Left renal cortex interstitium (tissue), 4 donors: ENCODE results near the gene AUTS2. TPM values are rescaled to one million over a fixed set of nuclear protein-coding genes. Genes with fewer than 3 reads are reported as not detected.
A peak's percentile ranks its signal among the peaks of the same experiment; 100 is the strongest.
"Not testable (repeated sequence)": the region's sequence is repeated elsewhere in the genome, so short reads cannot be mapped to it uniquely, and the experiment has no call there.

ENCODE experiments used
- DNase-seq, 4 donors: peaks; one replicate each; pipeline ENCODE4 v3.0.0-alpha.2; 2013; ENCODE audit warnings: low read depth in 4 of 4, low spot score in 2 of 4, missing footprints in 1 of 4
- polyA plus RNA-seq, 4 donors: library from polyadenylated mRNA; unstranded; fragments of 120-200 nt; gene quantifications; one replicate each; pipeline ENCODE4 v1.2.1, GENCODE V29; 2013; ENCODE audit not compliant: insufficient read length in 4 of 4

AUTS2 gene
- polyA plus RNA-seq, 4 donors, result 56.5 to 144 (median 82.8) TPM

GRCh38 chr7:70243443-70243842, 645.2 kb downstream of the AUTS2 start:
- DNase-seq, result no peak

- DNase-seq, result no peak
Measured at GRCh38 chr7:70257921-70258320, 659.6 kb downstream of the AUTS2 start.

DNA sequence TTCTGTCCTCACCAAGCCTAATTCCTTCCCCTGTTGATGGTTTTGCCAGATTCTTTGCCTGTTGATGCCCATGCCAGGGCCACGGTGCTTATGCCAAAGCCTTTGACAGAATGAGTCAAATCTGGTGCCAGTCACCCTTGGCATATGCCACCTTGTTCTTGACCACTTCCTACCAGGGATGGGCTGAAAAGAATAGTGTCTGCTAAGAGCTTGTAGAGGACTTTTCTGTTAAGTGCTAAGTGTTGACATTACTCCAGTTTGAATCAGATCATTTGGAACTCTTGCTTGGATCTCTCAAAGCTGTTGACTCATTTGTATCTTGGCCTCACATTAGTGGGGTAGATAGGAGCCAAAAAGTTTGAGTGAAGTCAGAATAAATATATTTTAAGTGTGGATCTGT, 661.2 kb downstream of the AUTS2 start:
- no peak for DNase-seq

DNA sequence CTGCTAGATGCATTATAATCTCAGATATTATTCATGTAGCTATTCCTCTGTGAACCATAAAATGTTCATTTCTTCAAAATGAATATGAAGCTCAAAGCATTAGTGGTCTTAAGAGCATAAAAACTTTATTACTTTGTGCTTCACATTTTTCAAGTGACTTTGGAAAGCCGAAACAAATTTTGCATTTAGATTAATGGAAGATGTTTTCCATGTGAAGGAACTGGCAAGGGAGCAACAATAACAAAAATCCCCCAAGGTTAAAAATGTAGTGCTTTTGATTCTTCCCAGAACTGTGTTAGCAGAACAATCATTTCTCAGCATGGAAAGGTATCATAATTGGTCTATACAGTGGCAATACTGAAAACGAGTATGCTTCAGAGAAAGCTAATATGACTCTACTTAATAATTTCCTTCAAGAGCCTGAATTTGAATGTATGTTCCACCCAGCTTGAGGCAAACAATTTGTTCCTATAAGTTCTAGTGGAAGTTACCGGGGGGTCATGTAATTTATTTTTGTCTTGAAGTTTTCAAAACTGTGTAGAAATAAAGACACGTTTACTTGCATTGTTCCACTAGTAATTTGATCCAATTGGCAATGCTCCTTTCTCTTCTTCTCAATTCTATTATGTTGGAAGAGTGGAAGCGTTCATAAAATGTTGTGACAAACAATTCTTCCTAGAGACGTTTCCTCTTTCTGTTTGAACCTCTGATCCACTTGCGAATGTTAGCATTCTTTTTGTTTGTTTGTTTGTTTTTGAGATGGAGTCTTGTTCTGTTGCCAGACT, 665.4 kb downstream of the AUTS2 start:
- no peak for DNase-seq

- no peak for DNase-seq
Measured at GRCh38 chr7:70266186-70266585, 667.9 kb downstream of the AUTS2 start.

- DNase-seq, result no peak
Measured at GRCh38 chr7:70267381-70268120, 669.3 kb downstream of the AUTS2 start.

DNA sequence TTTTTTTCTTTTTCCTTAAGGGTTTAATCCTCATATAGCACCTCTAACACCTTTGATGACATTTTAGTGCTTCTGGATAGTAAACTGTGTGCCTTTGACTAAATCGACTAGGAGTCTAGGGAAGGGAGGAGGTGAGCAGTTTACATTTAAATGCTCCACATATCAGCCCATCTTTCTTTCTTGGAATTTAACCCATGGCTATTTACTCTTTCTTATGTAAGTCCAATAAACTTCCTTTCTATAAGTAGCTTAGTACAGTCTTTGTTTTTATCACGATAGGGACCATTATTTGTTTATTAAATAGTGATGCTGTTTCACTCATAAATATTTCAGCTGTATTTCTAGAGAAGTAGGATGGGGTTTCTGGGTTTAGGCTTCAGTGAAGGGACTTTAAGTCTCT, 669.9 kb downstream of the AUTS2 start:
- no peak for DNase-seq

- no peak for DNase-seq
Measured at GRCh38 chr7:70270149-70270548, 671.9 kb downstream of the AUTS2 start.

DNA sequence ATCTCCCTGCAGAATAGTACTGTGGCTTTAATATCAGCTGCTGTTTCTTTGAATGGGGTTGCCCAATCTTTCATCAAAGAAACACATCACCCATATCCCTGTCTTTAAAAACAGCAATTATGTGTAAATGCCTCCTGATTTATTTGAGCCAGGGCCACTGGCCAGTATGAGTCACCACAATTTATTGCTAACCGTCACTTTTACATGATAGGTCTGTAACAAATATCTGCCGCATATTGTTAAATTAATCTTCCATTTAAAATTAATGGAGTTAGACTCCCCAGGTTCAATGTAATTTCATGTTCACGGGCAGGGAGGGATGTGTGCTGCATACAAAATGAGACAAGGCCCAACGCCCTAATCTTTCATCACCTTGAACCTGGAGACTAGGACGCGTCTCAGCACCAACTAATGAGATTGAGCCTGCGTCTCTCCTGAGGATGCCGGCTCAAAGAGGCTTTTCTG, 673.4 kb downstream of the AUTS2 start:
- peak in 2 of 4 donors; percentile 13 to 16 for DNase-seq

DNA sequence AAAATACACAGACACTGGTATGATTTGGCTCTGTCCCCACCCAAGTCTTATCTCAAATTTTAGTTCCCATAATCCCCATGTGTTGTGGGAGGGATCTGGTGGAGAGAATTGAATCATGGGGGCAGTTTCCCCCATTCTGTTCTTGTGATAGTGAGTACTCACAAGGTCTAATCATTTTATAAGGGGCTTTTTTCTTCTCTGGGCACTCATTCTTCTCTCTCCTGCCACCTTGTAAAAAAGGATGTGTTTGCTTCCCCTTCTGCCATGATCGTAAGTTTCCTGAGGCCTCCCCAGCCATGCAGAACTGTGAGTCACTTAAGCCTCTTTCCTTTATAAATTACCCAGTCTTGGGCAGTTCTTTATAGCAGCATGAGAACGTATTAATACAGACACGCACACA, 677.3 kb downstream of the AUTS2 start:
- DNase-seq, result not testable (repeated sequence)

- DNase-seq, result no peak
Measured at GRCh38 chr7:70285187-70285586, 686.9 kb downstream of the AUTS2 start.

GRCh38 chr7:70285854-70286253, 687.6 kb downstream of the AUTS2 start:
- DNase-seq, result no peak

DNA sequence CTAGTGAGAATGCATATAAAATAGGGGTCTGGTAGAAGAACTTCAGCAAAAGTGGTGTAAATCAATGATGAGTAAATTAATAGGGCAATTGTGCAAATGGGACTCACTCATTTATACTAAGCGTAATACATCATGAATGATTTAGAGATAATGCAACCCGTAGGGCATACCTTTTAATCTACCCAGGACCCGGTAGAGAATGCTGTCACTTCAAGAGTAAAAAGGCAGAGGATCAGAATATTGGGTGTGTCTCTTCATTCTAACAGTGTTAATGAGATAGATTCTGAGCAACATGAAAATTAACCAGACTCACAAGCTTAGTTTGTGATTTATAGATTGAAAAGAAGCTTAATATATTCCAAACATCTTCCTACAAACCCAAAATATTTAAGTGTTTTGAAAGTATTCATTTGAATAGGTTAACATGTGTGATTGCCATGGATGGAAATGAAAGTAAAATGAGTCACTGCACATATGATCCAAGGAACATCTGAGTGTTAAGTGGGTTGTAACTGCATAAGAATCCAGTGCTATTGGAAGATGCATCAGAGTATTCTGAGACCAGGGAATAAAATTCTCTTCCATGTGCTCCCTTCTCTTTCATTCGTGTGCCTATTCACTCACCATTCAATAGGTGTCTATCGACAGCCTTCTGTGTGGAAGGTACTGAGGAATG, 690.6 kb downstream of the AUTS2 start:
- no peak for DNase-seq

DNA sequence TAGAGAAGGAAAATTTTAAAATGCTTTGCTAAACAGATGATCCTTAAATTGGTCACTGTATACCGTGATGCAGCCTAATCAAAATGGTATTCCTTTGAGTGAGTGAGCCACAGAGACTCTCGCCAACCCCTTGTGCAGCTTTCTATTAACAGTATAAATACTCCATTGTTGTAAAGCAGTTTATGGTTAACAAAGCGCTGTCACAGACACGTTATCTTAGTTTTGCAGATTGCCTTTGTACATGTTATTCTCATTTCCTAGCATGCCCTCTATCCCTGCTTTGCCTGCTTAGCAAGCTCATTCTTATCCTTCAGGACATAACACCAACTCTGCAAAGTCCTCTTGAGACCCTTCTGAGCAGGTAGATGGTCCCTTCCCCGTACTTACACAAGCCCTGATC, 694.4 kb downstream of the AUTS2 start:
- DNase-seq, result no peak

DNA sequence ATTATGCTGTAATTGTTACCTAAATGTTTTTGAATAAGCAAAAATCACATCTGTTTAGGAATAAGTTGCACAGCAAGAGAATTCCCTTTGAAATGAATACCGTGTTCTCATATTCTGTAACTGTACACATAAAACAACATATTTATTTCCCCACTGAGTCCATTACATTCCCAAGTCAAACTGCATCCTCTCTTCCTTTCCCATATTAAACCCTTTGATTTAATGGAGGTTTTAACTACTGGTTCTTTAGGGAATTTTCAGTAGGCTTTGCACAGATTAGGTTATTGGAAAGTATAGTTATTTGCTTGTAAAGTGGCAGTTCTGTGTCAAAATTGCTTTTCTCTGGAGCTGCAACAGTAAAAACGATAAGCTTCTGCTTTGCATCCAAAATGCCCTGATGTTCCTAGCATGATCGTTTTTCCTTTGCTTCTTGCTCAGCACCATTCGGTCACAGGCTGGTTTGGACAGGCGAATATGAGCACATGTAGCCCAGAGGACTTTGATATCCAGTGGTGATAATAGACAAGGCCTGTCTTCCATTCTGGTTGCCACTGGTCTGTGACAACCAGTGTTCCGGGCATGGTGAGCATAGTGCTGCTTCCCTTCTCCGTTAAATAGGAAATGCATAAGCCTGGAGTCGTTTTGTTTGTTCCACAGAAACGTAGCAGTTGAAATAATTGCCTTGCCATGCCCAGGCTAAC, 696.1 kb downstream of the AUTS2 start:
- DNase-seq, result no peak

GRCh38 chr7:70298780-70299471, 700.7 kb downstream of the AUTS2 start:
- no peak for DNase-seq

GRCh38 chr7:70299472-70299807, 701.2 kb downstream of the AUTS2 start:
- no peak for DNase-seq

GRCh38 chr7:70301673-70302185, 703.5 kb downstream of the AUTS2 start:
- DNase-seq, result no peak

GRCh38 chr7:70303309-70303708, 705.0 kb downstream of the AUTS2 start:
- DNase-seq, result no peak

- no peak for DNase-seq
Measured at GRCh38 chr7:70303780-70304179, 705.5 kb downstream of the AUTS2 start.
